22Rv1 (cell line): ENCODE results near the gene FOXD3.

ENCODE experiments used
- CTCF ChIP-seq: fragments of 450-650 bp; IDR thresholded peaks from 2 replicates; pipeline ENCODE4 v1.5.1; 2017; ENCODE audit warnings: mild to moderate bottlenecking
- ZFX ChIP-seq: fragments of 450-650 bp; IDR thresholded peaks from 2 replicates; pipeline ENCODE4 v1.6.1; 2017; ENCODE audit warnings: antibody characterized with exemption, borderline replicate concordance

- no peak for TF ChIP-seq CTCF
- TF ChIP-seq ZFX = no peak
Observed at GRCh38 chr1:63274979-63275378, 47.4 kb upstream of the FOXD3 start.
